Mucosa of descending colon (tissue), 3 donors: Measurements from ENCODE around the gene FLVCR2. TPM values are rescaled to one million over a fixed set of nuclear protein-coding genes. Genes with fewer than 3 reads are reported as not detected.

ENCODE experiments used
- ATAC-seq: fragments of 200-7000 bp; cut with Tn5 transposase; one replicate; pipeline ENCODE4 v1.9.1; 2020; ENCODE audit warnings: mild to moderate bottlenecking, moderate library complexity
- DNase-seq, 3 donors: peaks; one replicate each; pipeline ENCODE4 v3.0.0-alpha.2; 2020
- H3K36me3 ChIP-seq: fragments of 200-600 bp; one replicate; pipeline ENCODE4 v1.8.0; 2021; ENCODE audit warnings: low read depth, mild to moderate bottlenecking
- H3K4me1 ChIP-seq: fragments of 200-600 bp; one replicate; pipeline ENCODE4 v1.8.0; 2021; ENCODE audit warnings: low read depth, mild to moderate bottlenecking
- H3K4me3 ChIP-seq: fragments of 200-600 bp; one replicate; pipeline ENCODE4 v1.8.0; 2021; ENCODE audit warnings: mild to moderate bottlenecking
- H3K9me3 ChIP-seq: fragments of 200-600 bp; one replicate; pipeline ENCODE4 v1.8.0; 2021; ENCODE audit warnings: mild to moderate bottlenecking
- intact Hi-C, 2 donors: fragments of 100-400 bp; cut with DNase I in 1 of 2; cut with micrococcal nuclease in 1 of 2; formaldehyde crosslinking; loops; one replicate each; pipeline versions ENCODE4 v1.11.0 to v1.11.1; 2022; cut with DNase I, micrococcal nuclease
- total RNA-seq, 3 donors: library from RNA; stranded (reverse); fragmentation: NEBNext Ultra II Directional in 2 of 3; extraction: Animal tissue kit (Norgen Biotek cat#: 25700) in 2 of 3; gene quantifications; one replicate each; pipeline versions ENCODE4 v1.2.1 to v1.2.4, GENCODE V29; 2021 to 2023
- TF ChIP-seq, protein P1 (sequence below): fragments of 200-600 bp; IDR thresholded peaks from one replicate; pipeline ENCODE4 v1.8.0; 2022; ENCODE audit warnings: antibody characterized with exemption, mild to moderate bottlenecking
- donor health status: DM: no; HTN: no; CAD: no; lungs with moderate emphysema.
- donor health status: DM: no; HTN: no; CAD: no.
- donor health status: DM: no; HTN: yes; CAD: no.

FLVCR2 gene
- total RNA-seq, 3 donors from 2014 or later = 19.2 to 37.5 (median 35.3) TPM

DNA sequence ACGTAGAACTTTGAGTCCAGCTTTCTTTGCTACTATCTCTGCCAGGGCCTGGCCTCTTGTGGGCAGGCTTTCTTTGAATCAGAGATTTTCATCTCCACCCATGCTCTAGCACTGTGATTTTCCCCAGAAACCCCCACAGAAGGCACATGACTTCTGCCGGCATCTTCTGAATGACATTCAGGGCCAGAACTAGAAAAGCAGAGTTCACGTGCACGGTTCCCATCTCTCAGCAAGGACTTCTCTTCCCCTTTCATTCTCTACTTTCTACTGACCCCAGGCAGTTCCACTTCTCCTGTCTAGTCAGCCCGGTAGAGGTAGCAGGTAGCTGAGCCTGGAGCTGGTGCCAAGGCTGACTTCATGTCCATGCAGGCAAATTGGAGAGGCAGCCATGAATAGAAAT lies 29.3 kb upstream of the FLVCR2 start:
- no peaks in the 10 kb centered on the region for H3K36me3 ChIP-seq
- intact Hi-C loops = no loop called here
- H3K4me3 ChIP-seq = no peak overlapping the region
- no peaks in the 10 kb centered on the region for H3K9me3 ChIP-seq
- DNase-seq = no peak
- no peak for ATAC-seq
- peaks cover 4% of the 10 kb centered on the region for H3K4me1 ChIP-seq
- TF ChIP-seq, protein P1, sequence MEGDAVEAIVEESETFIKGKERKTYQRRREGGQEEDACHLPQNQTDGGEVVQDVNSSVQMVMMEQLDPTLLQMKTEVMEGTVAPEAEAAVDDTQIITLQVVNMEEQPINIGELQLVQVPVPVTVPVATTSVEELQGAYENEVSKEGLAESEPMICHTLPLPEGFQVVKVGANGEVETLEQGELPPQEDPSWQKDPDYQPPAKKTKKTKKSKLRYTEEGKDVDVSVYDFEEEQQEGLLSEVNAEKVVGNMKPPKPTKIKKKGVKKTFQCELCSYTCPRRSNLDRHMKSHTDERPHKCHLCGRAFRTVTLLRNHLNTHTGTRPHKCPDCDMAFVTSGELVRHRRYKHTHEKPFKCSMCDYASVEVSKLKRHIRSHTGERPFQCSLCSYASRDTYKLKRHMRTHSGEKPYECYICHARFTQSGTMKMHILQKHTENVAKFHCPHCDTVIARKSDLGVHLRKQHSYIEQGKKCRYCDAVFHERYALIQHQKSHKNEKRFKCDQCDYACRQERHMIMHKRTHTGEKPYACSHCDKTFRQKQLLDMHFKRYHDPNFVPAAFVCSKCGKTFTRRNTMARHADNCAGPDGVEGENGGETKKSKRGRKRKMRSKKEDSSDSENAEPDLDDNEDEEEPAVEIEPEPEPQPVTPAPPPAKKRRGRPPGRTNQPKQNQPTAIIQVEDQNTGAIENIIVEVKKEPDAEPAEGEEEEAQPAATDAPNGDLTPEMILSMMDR = no peak

DNA sequence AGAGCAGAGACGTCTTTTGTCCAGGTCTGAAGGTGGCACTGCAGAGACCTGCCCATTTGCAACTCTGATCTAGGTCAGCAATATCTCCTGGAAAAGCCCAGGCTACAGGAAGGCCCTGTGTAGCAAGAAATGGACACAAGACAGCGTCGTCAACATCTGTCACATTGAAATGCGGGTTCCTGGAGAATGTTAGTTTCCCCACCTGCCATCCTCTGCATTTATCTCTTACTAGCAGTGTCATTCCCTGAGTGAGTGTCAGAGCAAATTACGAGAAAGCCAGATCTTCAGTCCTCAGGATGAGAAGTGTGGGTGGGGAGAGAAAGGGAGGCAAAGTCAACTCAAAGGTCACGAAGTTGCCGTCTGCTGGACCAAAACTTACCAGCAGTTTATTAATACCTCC lies 27.4 kb upstream of the FLVCR2 start:
- no peaks in the 10 kb centered on the region for H3K9me3 ChIP-seq
- DNase-seq = no peak
- intact Hi-C loops = no loop called here
- TF ChIP-seq, protein P1 = no peak
- no peak overlapping the region for H3K4me3 ChIP-seq
- peaks cover 4% of the 10 kb centered on the region for H3K4me1 ChIP-seq
- no peak for ATAC-seq
- H3K36me3 ChIP-seq = no peaks in the 10 kb centered on the region

DNA sequence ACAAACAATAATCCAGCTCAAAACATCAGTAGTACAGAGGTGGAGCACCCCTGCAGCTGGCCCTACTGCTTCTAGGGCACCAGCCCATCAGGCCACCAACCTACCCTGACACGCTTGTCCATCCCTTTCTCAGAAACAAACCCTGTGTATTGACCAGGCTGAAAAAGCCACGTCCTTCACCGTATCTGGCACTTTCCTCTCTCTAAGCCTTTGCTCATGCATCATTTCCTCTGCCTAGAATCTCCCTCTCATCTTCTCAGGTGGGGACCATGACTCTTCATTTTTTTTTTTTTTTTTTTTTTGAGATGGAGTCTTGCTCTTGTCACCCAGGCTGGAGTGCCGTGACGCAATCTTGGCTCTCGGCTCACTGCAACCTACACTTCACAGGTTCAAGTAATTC lies 25.3 kb upstream of the FLVCR2 start:
- Histone ChIP-seq H3K36me3 (no peaks in the 10 kb centered on the region), H3K4me3 (no peak overlapping the region), H3K4me1 (peaks cover 4% of the 10 kb centered on the region), H3K9me3 (peaks cover 3% of the 10 kb centered on the region)
- intact Hi-C loops = no loop called here
- DNase-seq (no peak), ATAC-seq (no peak)
- TF ChIP-seq, protein P1 = no peak

DNA sequence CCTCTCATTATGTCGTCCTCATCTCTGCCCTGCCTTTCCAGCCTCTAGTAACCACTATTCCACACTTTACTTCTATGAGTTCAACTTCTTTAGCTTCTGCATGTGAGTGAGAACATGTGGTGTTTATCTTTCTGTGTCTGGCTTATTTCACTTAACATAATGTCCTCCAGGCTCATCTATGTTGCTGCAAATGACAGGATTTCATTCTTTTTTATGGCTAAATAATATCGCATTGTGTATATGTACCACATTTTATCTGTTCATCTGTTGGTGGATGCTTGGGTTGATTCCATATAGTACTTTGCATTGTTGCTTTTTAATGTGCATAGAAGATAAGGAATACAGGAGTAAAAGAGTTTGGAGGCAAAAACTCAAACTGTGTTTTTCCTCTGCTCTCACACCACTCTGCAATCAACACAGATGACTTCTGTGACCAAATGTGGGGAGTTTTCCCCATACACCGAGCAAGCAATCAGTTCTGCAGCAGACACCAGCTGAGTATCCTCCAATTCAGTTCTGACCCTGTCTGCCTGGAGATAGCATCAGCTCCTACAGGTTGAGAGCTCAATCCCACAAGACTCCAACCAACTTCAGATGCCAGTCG lies 24.6 kb upstream of the FLVCR2 start:
- ATAC-seq (no peak), DNase-seq (no peak)
- Histone ChIP-seq H3K4me3 (no peak overlapping the region), H3K36me3 (no peaks in the 10 kb centered on the region), H3K9me3 (peaks cover 3% of the 10 kb centered on the region), H3K4me1 (no peaks in the 10 kb centered on the region)
- intact Hi-C loops = no loop called here
- TF ChIP-seq, protein P1 = no peak

DNA sequence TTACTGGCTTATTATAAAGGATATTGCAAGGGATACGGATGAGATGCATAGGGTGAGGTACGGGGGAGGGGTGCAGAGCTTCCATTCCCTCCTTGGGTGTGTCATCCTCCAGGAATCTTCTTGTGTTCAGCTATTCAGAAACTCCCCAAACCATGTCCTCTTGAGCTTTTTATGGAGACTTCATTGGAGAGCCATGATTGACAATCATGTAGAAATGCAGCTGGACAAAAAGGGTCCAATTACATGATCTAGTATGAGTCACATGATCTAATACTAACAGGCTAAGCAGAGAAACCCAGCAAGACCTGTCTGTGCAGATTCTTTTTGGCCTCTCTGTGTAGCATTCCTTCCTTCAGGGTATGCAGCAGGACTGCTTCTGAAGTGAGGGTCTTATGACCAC lies 23.9 kb upstream of the FLVCR2 start:
- intact Hi-C loops = no loop called here
- DNase-seq (no peak), ATAC-seq (no peak)
- peaks cover 3% of the 10 kb centered on the region for H3K9me3 ChIP-seq
- TF ChIP-seq, protein P1 = no peak
- no peak overlapping the region for H3K4me3 ChIP-seq
- no peaks in the 10 kb centered on the region for H3K36me3 ChIP-seq
- H3K4me1 ChIP-seq = no peaks in the 10 kb centered on the region

DNA sequence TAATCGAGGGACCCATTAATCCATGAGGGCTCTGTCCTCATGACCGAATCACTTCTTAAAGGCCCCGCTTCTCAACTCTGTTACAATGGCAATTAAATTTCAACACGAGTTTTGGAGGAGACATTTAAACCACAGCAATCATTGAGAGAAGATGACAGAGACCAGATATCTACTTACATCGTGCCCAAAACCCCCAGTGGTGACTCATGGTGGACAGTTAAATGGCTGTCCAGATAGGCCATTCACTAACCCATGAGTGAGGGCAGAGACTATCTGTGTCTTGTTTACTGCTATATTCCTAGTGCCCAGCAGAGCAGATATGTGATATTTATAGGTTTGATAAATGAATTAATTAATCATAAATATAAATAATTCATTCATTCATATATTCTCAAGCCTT lies 20.0 kb upstream of the FLVCR2 start:
- ATAC-seq = no peak
- TF ChIP-seq, protein P1 = no peak
- no peaks in the 10 kb centered on the region for H3K4me1 ChIP-seq
- peaks cover 3% of the 10 kb centered on the region for H3K9me3 ChIP-seq
- no peak overlapping the region for H3K4me3 ChIP-seq
- intact Hi-C loops = no loop called here
- no peak for DNase-seq
- no peaks in the 10 kb centered on the region for H3K36me3 ChIP-seq
